Neutrophil (primary cell): ENCODE measurements around the gene PVALEF.

Experiments
- H3K27ac ChIP-seq: fragments of 200-600 bp; sonication (generic); 2 replicates; pipeline ENCODE4 v1.5.1; 2016; ENCODE audit warnings: mild to moderate bottlenecking, moderate library complexity
- H3K27me3 ChIP-seq: fragments of 200-600 bp; sonication (generic); 2 replicates; pipeline ENCODE4 v1.6.0; 2016; ENCODE audit warnings: mild to moderate bottlenecking
- H3K36me3 ChIP-seq: fragments of 200-600 bp; sonication (generic); 2 replicates; pipeline ENCODE4 v1.5.1; 2017
- H3K4me1 ChIP-seq, 2 experiments: fragments of 200-600 bp in 1 of 2; sonication (generic) in 1 of 2; 1 replicate in 1 of 2; 2 replicates in 1 of 2; pipeline versions ENCODE4 v1.5.1 to v1.6.1; 2013 to 2016; ENCODE audit warnings: low read depth in 1 of 2, low read length in 1 of 2, mild to moderate bottlenecking in 1 of 2, moderate library complexity in 1 of 2; ENCODE audit not compliant: control insufficient read depth in 1 of 2, insufficient read depth in 1 of 2
- H3K4me3 ChIP-seq, 2 experiments: fragments of 200-600 bp in 1 of 2; sonication (generic) in 1 of 2; 1 replicate in 1 of 2; 2 replicates in 1 of 2; pipeline ENCODE4 v1.5.1; 2013 to 2016; ENCODE audit warnings: low read depth in 1 of 2, low read length in 1 of 2, mild to moderate bottlenecking in 1 of 2, moderate library complexity in 1 of 2
- H3K9me3 ChIP-seq: fragments of 200-600 bp; sonication (generic); 2 replicates; pipeline ENCODE4 v1.5.1; 2016
- TF ChIP-seq, protein P1 (sequence below): fragments of 200-600 bp; sonication (generic); IDR thresholded peaks from 2 replicates; pipeline ENCODE4 v1.5.1; 2016; ENCODE audit warnings: antibody characterized with exemption

Gene PVALEF

DNA sequence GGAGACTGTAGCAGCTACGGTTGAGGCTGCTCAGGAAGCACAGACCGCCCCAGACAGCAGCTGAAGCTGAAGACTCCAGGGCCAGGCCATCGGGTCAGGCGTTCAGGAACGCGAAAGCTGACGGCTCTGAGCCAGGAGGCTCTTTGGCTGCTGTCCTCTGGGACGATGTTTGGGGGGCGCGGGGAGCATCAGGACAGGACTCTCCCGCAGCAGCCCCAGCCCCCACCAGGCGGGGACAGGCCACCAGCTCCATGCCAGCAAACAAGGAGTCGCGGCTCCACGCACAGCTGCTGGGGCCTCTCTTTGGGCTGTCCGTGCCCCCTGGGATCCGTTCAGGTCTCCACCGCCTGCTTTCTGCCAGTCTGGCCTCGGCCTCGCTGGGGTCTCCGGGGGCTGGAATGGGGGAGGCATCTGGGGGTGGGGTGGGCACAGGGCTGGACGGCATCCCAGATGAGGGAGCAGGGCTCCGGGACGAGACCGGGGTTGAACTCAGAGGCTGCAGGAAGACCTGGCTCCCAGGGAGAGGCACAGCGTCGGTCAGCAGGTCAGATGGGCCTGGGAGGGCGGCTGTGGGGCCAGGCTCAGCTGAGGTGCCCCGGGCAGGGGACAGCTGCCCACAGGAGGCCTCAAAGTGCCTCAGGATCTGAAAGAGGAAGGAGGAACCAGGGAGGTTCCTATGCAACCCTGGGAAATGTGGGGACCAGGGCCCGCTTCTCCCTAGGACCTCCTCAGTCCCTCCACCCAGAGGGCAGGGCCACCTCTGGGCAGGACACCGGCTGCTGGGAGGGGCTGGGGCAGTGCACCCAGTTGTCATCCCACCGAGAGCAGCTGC is 63.7 kb downstream of the PVALEF start:
- TF ChIP-seq, protein P1, sequence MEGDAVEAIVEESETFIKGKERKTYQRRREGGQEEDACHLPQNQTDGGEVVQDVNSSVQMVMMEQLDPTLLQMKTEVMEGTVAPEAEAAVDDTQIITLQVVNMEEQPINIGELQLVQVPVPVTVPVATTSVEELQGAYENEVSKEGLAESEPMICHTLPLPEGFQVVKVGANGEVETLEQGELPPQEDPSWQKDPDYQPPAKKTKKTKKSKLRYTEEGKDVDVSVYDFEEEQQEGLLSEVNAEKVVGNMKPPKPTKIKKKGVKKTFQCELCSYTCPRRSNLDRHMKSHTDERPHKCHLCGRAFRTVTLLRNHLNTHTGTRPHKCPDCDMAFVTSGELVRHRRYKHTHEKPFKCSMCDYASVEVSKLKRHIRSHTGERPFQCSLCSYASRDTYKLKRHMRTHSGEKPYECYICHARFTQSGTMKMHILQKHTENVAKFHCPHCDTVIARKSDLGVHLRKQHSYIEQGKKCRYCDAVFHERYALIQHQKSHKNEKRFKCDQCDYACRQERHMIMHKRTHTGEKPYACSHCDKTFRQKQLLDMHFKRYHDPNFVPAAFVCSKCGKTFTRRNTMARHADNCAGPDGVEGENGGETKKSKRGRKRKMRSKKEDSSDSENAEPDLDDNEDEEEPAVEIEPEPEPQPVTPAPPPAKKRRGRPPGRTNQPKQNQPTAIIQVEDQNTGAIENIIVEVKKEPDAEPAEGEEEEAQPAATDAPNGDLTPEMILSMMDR: no peak
- peaks cover 14 to 15% of the 10 kb centered on the region in 2 experiments for H3K4me1 ChIP-seq
- no peaks in the 10 kb centered on the region for H3K27me3 ChIP-seq
- no peak overlapping the region for H3K4me3 ChIP-seq
- H3K9me3 ChIP-seq: no peaks in the 10 kb centered on the region
- H3K36me3 ChIP-seq: peaks cover 55% of the 10 kb centered on the region
- peak overlapping the region; percentile 64 for H3K27ac ChIP-seq

DNA sequence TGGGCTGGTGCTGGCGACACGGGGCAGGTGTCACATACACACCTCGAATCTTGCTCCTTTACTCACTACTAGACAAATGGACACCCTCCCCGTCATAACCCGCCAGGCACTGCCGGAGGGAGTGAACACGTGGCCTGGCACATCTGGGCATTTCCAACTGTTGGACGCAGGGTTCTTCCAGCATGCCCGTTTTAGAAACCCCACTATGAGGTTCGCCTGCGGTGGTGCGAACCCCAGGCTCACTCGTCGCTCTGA is 64.3 kb downstream of the PVALEF start:
- no peaks in the 10 kb centered on the region for H3K27me3 ChIP-seq
- peaks cover 13 to 14% of the 10 kb centered on the region in 2 experiments for H3K4me1 ChIP-seq
- no peak overlapping the region for H3K4me3 ChIP-seq
- peaks cover 61% of the 10 kb centered on the region for H3K36me3 ChIP-seq
- TF ChIP-seq, protein P1: no peak
- no peaks in the 10 kb centered on the region for H3K9me3 ChIP-seq
- H3K27ac ChIP-seq: no peak overlapping the region

DNA sequence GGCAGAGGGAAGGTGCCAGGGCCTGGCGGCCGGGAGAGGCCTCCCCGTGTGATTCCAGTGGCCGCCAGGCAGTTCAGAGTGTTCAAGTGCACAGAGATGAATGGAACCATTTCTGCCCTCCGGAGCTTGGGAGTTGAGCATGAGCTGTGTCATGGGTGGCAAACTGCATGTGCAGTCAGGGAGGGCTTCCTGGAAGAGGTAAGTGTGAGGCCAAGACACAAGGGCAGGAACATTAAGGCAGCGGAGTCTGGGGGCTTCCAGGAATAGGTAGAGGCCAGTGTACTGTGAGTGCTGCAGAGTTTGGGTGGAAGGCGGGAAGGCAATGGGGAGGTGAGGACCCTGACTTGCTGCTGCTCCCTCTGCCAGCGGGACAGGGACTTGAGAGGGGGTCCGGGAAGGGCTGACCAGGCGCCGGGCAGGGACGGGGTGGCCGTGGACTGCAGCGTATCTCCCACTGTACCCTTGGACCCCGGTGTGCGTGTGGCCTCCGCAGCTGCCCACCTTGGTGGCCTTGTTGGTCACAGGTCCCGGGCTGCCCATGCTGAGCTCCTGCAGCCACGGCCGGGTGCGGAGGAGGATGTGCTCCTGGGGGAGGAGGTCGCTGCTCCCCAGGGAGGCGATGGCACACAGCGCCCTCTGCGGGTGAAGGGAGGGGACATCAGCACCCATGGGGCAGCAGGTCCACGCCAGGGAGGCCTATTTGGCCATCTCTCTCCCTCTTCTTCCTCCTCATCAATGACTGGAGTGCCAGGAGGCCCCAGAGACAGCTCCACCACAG is 64.9 kb downstream of the PVALEF start:
- H3K36me3 ChIP-seq: peaks cover 67% of the 10 kb centered on the region
- no peak overlapping the region for H3K27ac ChIP-seq
- TF ChIP-seq, protein P1: no peak
- H3K4me3 ChIP-seq: no peak overlapping the region
- H3K27me3 ChIP-seq: no peaks in the 10 kb centered on the region
- H3K9me3 ChIP-seq: no peaks in the 10 kb centered on the region
- H3K4me1 ChIP-seq: peaks cover 13 to 14% of the 10 kb centered on the region in 2 experiments

DNA sequence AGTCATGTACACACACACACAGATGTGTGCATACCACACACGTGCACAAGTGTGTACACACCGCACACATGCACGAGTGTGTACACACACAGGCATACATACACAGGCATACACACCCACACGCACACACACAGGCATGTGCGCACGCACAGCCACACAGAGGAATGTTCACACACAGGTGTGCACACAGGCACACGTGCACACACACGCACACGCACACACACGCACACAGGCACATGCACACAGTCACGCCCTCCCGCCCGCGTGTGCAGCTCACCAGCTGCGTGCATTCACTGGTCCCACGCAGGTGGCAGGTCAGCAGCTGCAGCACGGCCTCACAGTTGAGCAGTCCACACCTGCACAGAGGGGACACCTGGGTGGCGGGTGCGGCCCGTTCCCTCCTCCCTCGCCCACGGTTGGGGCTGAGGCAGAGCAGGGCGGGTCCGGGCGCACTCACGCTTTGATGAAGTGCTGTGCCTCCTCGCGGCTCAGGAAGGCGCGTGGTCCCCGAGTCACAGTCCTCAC is 65.9 kb downstream of the PVALEF start:
- Histone ChIP-seq H3K27ac (no peak overlapping the region), H3K4me3 (no peak overlapping the region), H3K27me3 (no peaks in the 10 kb centered on the region), H3K4me1 (peaks cover 13 to 14% of the 10 kb centered on the region in 2 experiments), H3K36me3 (peaks cover 77% of the 10 kb centered on the region), H3K9me3 (no peaks in the 10 kb centered on the region)
- TF ChIP-seq, protein P1: no peak

DNA sequence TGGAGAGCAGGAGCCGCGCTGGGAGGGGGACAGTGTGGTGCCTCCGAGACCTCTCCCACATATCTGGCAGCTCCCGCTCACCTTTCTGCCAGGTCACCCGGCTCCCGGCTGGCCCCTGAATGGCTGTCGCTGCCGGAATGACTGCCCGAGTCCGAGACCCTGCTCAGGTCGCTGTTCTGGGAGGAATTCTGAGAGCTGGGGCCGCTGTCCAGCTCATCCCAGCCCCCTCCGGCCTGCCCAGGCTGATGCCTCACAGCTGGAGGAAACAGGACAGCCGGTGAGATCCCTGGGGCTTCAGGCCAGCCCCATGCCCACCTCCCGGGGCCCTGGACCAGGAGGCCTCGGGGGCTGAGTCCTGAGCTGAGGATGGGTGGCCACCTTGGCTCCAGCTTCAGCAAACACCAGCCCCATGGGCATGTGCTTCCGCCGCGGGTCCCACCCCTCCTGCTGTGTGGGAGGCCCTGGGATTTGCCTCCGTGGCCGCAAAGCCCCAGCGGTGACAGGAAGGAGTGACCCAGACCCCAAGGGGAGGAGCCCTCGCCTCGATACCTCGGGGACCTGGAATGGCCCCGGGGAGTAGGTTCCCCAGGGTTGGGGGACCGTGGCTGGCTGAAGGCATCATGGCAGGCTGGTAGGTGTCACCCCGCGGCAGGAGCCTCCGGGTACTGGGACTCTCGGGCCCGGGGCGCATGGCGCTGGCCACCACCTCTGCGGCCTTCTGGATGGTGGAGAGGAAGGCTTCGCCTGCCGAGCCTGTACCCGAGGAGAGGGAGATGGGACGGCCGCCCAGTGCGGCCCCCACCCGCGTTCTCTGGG is 66.7 kb downstream of the PVALEF start:
- no peaks in the 10 kb centered on the region for H3K9me3 ChIP-seq
- H3K27me3 ChIP-seq: no peaks in the 10 kb centered on the region
- H3K4me1 ChIP-seq: peaks cover 13 to 14% of the 10 kb centered on the region in 2 experiments
- TF ChIP-seq, protein P1: no peak
- peaks cover 85% of the 10 kb centered on the region for H3K36me3 ChIP-seq
- no peak overlapping the region for H3K27ac ChIP-seq
- H3K4me3 ChIP-seq: no peak overlapping the region
